Peyer's patch (tissue), 4 donors: ENCODE data around the gene HIVEP2.

Experiments
- CTCF ChIP-seq, 6 experiments: fragments of 450-650 bp in 4 of 6; fragments of 200-600 bp in 2 of 6; sonication (generic) in 1 of 6; IDR thresholded peaks; one replicate each; pipeline ENCODE4 v1.5.1; 2017 to 2019; ENCODE audit warnings: antibody characterized with exemption in 6 of 6, mild to moderate bottlenecking in 3 of 6, moderate library complexity in 1 of 6
- POLR2A ChIP-seq, 2 donors: fragments of 450-650 bp; IDR thresholded peaks; one replicate each; pipeline ENCODE4 v1.5.1; 2017; ENCODE audit warnings: antibody characterized with exemption in 2 of 2, mild to moderate bottlenecking in 2 of 2, moderate library complexity in 2 of 2

GRCh38 chr6:142738035-142738396, 207.0 kb downstream of the HIVEP2 start:
- TF ChIP-seq POLR2A (IDR thresholded peaks at IDR 0.05) (no peak), CTCF (IDR thresholded peaks at IDR 0.05) (no peak)
